IPS DF 19.7 (cell line): ENCODE data around the gene KDM4C.

Experiments
- DNase-seq: peaks from one replicate; pipeline ENCODE4 v3.0.0-alpha.2; 2013; ENCODE audit warnings: low read depth, low spot score

The KDM4C gene

GRCh38 chr9:7042124-7042523 lies 284.4 kb downstream of the KDM4C start:
- DNase-seq: no peak

DNA sequence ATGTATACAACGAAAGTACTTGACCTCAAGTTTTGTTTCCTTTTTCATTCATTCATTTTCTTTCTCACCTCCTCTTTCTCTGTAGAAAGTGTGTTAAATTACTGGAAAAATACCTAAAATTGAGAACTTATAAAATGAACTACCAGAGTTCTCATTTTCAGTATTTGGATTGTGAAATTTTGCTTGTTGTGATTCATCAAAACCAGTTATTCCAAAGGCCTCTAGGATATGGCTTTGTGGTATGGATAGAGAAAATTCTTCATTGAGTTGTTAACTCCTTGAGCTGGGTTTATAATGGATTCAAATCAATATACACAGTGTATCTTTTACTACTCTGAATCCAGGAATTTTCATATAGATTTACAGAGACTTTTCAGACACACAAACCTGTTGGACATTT lies 287.6 kb downstream of the KDM4C start:
- no peak for DNase-seq

GRCh38 chr9:7051711-7052110 lies 293.9 kb downstream of the KDM4C start:
- no peak for DNase-seq

- DNase-seq: no peak
Observed at GRCh38 chr9:7053903-7054302, 296.1 kb downstream of the KDM4C start.

DNA sequence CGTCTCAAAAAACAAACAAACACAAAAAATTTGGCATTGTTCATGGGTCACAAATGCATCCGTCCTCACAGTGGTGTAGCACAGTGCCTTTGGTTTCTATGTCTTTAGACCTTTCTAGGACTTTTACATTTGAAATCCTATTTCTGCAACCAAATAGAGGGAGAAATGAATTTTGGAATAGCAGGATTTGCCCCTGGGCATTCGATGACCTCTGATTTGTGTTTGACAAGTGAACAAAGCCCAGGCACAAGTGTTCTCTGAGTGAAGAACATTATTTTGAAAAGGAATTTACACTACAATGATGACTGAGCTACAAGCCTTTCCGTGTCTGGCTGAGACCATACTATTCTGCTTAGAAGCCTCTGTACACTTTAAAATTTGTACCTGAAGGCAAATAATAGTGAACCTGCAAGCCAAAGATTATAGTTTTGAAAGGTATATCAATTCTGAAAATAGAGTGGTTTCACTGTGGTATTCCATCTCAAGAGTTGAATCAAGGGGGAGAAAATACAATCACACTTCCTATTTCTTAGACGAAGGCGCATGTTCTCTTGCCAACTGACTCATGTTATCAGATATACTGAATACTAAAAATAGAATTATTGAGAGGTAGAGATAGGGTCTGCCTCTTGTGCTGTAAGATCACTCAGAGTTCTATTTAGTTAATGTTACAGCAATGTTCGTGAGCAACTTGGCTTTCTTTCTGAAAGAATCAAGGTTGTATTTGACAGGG lies 297.6 kb downstream of the KDM4C start:
- no peak for DNase-seq

DNA sequence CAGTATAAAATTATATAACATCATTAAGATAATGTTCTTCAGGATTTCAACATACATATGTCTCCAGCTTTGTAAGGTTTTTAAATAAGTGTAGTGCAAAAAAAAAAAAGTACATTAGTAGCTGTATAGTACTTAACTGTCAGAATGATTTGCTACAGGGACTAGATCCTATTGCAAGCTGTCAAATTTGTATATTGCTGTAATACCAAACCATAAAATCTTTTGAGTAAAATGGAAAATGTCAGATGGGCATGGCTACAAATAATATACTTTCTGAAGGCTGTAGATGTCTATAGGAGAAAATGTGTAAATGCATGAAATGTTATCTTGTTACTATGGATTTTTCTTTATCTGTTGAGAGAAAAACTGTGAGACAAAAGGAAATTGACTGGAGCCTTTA lies 298.5 kb downstream of the KDM4C start:
- no peak for DNase-seq

- no peak for DNase-seq
Observed at GRCh38 chr9:7058473-7058872, 300.7 kb downstream of the KDM4C start.

DNA sequence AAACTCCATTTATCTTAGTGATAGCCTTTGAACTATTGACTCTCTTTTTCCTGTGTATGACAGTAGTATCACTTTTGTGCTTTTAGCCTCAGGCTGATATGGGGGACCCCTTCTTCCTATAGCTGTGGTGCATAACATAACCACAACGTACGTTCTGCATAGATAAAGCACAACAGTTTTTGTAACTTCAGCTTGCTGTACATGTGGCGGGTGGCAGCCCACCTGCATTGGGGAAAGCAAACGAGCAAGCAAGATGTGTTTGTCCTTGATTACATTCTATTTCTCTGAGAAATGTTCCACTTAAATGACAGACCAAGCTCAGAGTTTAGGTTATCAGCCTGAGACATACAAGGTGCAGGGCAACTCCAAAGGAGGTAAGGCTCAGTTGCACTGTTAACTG lies 309.4 kb downstream of the KDM4C start:
- no peak for DNase-seq

DNA sequence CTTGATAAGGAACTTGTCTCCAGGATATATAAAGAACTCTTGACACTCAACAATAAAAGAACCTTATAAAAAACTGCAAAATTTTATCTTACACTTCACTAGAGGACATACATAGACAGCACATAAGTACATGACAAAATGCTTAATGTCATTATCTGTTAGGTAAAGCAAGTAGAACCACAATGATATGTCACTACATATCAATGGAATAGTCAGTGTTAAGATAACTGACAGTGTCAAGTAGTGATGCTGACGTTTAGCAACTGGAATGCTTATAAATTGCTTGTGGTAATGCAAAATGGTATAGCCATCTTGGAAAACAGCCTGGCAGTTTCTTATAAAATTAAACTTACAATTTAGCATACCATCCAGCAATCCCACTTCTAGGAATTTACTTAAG lies 314.1 kb downstream of the KDM4C start:
- no peak for DNase-seq

DNA sequence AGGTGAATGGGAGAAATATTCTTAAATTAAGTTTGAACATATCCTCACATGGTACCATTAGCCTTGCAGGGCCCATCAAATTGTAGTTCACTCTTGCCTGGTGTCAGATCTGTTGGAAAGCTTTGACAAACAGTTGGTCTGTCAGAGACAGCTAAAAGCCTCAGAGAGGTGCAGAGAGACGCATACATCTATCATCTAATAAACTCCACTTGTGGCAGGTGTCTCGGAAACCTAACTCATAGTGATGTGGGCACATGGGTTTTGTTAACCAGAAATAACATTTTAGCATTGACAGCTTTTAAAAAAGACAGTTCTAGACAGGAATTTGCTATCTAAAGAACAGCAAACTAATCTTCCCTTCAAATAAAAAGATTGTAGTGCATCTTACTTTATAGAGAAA lies 315.9 kb downstream of the KDM4C start:
- DNase-seq: no peak

GRCh38 chr9:7075154-7075553 lies 317.4 kb downstream of the KDM4C start:
- DNase-seq: no peak

GRCh38 chr9:7079051-7079450 lies 321.3 kb downstream of the KDM4C start:
- DNase-seq: no peak

DNA sequence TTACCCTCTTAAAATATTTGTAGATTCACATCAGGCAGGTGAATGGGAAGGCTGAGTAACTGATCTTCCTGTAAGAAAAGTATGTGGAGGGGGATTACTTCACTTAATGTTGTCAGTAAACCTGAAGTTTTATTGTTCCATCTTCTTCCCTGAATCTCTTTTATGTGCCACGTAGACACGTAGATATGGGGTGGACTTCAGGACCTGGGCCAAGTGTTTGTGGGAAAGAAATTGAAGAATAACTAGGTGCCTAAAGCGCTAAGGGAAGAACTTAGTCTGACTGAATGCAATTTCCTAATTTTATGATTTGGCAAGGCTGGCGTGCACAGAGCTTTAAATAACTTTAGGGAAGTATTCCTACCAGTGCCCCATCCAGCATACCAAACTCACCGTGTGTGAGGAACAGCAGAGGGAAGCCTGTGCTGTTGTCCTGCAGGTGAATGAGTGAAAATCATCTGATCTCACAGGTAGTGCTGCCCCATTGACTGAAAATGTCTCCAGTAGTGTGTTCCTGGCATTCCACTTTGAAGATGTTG lies 323.4 kb downstream of the KDM4C start:
- DNase-seq: no peak

DNA sequence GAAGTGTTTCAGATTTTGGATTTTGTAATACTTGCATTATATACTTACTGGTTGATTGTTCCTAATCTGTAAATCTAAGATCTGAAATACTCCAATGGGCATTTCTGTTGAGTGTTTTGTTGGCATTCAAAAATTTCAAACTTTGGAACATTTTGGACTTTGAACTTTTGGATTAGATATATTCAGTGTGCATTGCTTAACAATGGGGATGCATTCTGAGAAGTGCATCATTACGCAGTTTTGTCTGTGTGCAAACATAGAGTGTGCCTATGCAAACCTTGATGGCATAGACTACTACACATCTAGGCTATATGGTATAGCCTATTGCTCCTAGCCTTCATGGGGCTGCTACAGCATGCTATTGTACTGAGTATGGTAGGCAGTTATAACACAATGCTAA lies 325.4 kb downstream of the KDM4C start:
- no peak for DNase-seq

DNA sequence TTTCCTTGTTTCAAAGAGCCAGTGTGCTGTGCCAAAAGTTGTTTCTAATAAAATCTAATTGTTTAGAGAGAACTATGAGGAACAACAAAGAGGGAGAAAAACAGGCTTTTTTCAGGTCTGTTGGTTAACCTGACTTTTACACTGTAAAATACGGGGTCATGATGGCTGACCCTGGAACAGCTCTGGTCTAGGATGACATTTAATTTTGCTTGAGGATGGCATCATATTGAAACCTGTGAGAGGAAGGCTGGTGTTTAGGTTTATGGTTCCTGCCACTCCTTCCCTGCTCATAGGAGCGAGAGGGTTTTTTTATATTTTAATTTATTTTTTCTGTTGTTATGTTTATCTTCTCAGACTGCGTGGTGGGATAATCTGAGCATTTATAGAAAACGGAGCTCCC lies 327.6 kb downstream of the KDM4C start:
- no peak for DNase-seq

DNA sequence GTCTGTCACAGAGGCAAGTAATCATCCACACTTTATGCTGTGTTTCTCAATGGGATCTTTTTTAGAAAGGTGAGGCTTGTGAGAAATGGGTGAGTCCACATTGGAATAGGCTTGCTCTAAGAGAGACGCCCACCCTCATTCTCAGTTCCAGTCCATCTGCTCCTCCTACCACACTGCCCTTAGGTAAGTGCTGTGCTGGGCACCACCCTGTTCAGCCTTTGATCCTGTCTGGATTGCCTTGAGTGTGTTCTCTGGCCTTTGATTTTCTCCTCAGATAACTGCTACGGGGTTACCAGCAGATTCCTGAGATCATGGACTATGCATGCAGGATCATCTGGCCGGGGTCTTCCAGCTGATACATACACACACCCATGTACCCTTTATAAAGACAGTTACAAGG lies 328.6 kb downstream of the KDM4C start:
- no peak for DNase-seq

DNA sequence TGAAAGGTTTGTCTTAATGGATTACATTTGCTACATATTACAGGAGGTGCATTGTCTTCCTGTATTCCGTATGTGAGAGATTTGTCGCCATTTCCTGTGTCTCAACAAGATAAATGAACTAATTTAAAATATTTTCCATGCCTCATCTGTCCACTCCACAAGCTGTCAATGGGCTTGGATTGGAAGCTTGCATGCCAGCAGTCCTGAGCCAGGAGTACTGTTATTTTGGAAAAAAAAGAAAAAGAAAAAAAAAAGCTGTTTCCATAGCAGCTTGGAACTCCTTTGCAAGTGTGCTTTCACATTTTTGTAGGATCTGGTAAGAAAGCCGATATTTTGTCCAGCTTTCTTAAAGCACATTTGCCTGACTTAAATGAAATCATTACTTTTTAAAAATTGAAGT lies 330.8 kb downstream of the KDM4C start:
- DNase-seq: no peak

DNA sequence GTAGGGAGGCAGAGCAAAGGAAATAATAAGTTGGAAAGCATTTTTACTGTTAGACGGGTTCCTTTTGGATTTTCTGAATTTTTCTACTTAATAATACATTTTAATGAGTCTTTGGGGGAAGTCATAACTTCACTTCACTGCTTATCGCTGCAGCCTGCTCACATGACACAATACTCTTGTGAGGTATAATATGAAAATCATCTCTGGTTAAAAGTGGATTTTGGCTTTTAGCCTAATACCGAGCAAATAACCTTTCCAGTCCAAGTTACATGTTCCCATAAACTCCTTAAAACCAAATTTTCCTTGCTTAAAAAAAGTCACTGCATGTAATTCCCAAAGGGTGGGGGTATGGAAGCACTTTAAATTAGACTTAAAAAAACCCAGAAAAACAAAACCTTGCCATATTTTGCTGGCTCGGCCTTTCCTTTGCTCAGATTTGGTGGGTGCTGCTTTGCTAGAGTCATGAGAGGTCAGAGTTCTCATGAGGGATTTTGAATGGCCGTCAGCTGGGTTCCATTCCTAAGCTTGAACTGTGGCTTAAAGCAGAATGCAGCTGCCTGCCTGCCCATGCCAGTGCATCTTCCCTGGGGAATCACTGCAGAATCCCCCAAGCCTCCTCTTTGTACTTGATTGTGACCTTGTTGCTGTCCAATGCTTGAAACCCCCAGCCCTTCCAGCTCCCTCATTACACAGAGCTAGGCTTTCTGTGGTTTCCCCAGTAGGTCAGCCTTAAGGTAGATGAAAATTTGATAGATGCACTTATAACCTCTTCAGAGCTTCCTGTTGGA lies 331.8 kb downstream of the KDM4C start:
- DNase-seq: no peak

GRCh38 chr9:7093040-7093439 lies 335.3 kb downstream of the KDM4C start:
- no peak for DNase-seq

DNA sequence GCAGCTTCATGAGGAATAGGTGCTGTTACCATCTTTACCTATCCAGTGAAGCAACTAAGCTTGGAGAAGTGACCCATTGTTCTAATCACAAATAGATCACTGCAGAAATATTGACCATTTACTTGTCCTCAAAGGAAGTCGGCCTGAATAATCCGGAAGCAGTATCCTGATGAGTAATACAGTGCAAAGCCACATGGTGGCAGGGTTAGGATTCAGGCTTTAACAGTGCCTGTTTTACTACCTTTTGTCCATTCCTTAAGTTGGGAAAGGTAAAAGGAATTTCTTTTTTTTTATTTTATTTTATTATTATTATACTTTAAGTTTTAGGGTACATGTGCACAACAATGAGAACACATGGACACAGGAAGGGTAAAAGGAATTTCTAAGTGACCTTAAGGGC lies 336.3 kb downstream of the KDM4C start:
- DNase-seq: no peak

DNA sequence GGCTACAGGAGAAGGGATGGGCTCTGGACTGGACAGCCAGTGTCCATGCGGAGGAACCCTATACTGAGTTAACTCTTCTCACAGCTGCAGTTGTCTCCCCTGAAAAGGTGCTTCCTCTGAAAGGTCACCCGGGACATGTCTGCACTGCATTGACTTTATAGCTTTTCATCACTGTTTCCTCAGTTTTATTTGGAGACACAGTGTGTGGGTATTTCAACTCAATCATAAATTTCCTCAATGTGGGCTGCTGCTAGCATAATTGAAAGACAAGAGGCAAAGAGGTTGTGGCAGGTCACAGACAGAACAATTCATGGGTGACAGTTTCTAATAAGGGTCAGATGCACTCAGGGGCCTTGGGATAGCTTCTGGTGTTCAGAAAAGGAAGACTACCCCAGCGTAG lies 336.8 kb downstream of the KDM4C start:
- no peak for DNase-seq

- no peak for DNase-seq
Observed at GRCh38 chr9:7095058-7095457, 337.3 kb downstream of the KDM4C start.
